HG02763 (cell line): ENCODE measurements around the gene HIRA.

ENCODE experiments used
- ATAC-seq: cut with Tn5 transposase; IDR thresholded peaks from one replicate; pipeline ENCODE4 v1.9.1; 2021; ENCODE audit warnings: mild to moderate bottlenecking, moderate library complexity; ENCODE audit not compliant: unreplicated experiment

HIRA gene

GRCh38 chr22:19358195-19358594 lies 73.3 kb downstream of the HIRA start:
- ATAC-seq = no peak

- ATAC-seq = no peak
Observed at GRCh38 chr22:19357270-19358105, 74.0 kb downstream of the HIRA start.

GRCh38 chr22:19356708-19357269 lies 74.7 kb downstream of the HIRA start:
- ATAC-seq = no peak

- ATAC-seq = no peak
Observed at GRCh38 chr22:19355413-19356157, 75.9 kb downstream of the HIRA start.

- no peak for ATAC-seq
Observed at GRCh38 chr22:19354201-19354600, 77.3 kb downstream of the HIRA start.

- ATAC-seq = no peak
Observed at GRCh38 chr22:19353363-19354131, 78.0 kb downstream of the HIRA start.

- no peak for ATAC-seq
Observed at GRCh38 chr22:19352766-19353165, 78.8 kb downstream of the HIRA start.

GRCh38 chr22:19352217-19352616 lies 79.3 kb downstream of the HIRA start:
- no peak for ATAC-seq

- ATAC-seq = no peak
Observed at GRCh38 chr22:19351604-19352003, 79.9 kb downstream of the HIRA start.

- ATAC-seq = no peak
Observed at GRCh38 chr22:19350947-19351346, 80.6 kb downstream of the HIRA start.

GRCh38 chr22:19350476-19350859 lies 81.1 kb downstream of the HIRA start:
- ATAC-seq = no peak

GRCh38 chr22:19349778-19350475 lies 81.6 kb downstream of the HIRA start:
- no peak for ATAC-seq

- no peak for ATAC-seq
Observed at GRCh38 chr22:19346677-19347265, 84.8 kb downstream of the HIRA start.

GRCh38 chr22:19344420-19344819 lies 87.1 kb downstream of the HIRA start:
- ATAC-seq = no peak

GRCh38 chr22:19343470-19343869 lies 88.1 kb downstream of the HIRA start:
- ATAC-seq = no peak

GRCh38 chr22:19341500-19341899 lies 90.0 kb downstream of the HIRA start:
- no peak for ATAC-seq

GRCh38 chr22:19337137-19337536 lies 94.4 kb downstream of the HIRA start:
- ATAC-seq = no peak

GRCh38 chr22:19336133-19337075 lies 95.1 kb downstream of the HIRA start:
- ATAC-seq = no peak

- ATAC-seq = no peak
Observed at GRCh38 chr22:19331975-19332374, 99.6 kb downstream of the HIRA start.
